SK-N-SH treated with all-trans-retinoic acid at 6 μM for 48 hours (cell line): ENCODE data around the gene HMX3.

Source experiments
- ATAC-seq: fragments of 200-7000 bp; cut with Tn5 transposase; 3 replicates; pipeline ENCODE4 v1.9.1; 2020; ENCODE audit warnings: mild to moderate bottlenecking, moderate library complexity
- ARNTL ChIP-seq: fragments of 450-650 bp; formaldehyde crosslinking; IDR thresholded peaks from 2 replicates; pipeline ENCODE4 v1.5.0; 2020; ENCODE audit warnings: low read depth, mild to moderate bottlenecking, moderate library complexity, borderline replicate concordance
- CSDC2 ChIP-seq: fragments of 250-450 bp; sonication (Bioruptor Pico); IDR thresholded peaks from 2 replicates; pipeline ENCODE4 v1.5.0; 2020; ENCODE audit warnings: mild to moderate bottlenecking, moderate library complexity
- CSRNP3 ChIP-seq: fragments of 250-450 bp; sonication (Bioruptor Pico); IDR thresholded peaks from 2 replicates; pipeline ENCODE4 v1.5.1; 2021; ENCODE audit warnings: mild to moderate bottlenecking, moderate library complexity
- ESRRG ChIP-seq: fragments of 250-450 bp; sonication (Bioruptor Pico); IDR thresholded peaks from 2 replicates; pipeline ENCODE4 v1.6.1; 2021; ENCODE audit warnings: mild to moderate bottlenecking
- GLIS3 ChIP-seq: fragments of 250-450 bp; sonication (Bioruptor Pico); IDR thresholded peaks from 2 replicates; pipeline ENCODE4 v1.5.0; 2020; ENCODE audit warnings: mild to moderate bottlenecking, moderate library complexity
- ISL1 ChIP-seq: fragments of 250-450 bp; sonication (Bioruptor Pico); IDR thresholded peaks from 2 replicates; pipeline ENCODE4 v2.1.2; 2022; ENCODE audit warnings: mild to moderate bottlenecking, moderate library complexity
- POU6F1 ChIP-seq: fragments of 250-450 bp; sonication (Bioruptor Pico); IDR thresholded peaks from 2 replicates; pipeline ENCODE4 v1.8.0; 2021; ENCODE audit warnings: low read depth, mild to moderate bottlenecking, moderate library complexity, borderline replicate concordance
- PPARA ChIP-seq: fragments of 250-450 bp; sonication (Bioruptor Pico); IDR thresholded peaks from 2 replicates; pipeline ENCODE4 v1.5.0; 2020; ENCODE audit warnings: mild to moderate bottlenecking, borderline replicate concordance
- RARB ChIP-seq: fragments of 250-450 bp; sonication (Bioruptor Pico); IDR thresholded peaks from 2 replicates; pipeline ENCODE4 v1.8.0; 2021; ENCODE audit warnings: mild to moderate bottlenecking, moderate library complexity
- SNAI2 ChIP-seq: fragments of 250-450 bp; sonication (Bioruptor Pico); IDR thresholded peaks from 2 replicates; pipeline ENCODE4 v1.5.0; 2020; ENCODE audit warnings: mild to moderate bottlenecking, moderate library complexity
- TCF4 ChIP-seq: fragments of 250-450 bp; sonication (Bioruptor Pico); IDR thresholded peaks from 2 replicates; pipeline ENCODE4 v1.8.0; 2021; ENCODE audit warnings: mild to moderate bottlenecking, moderate library complexity, borderline replicate concordance
- TOX ChIP-seq: fragments of 250-450 bp; sonication (Bioruptor Pico); IDR thresholded peaks from 2 replicates; pipeline ENCODE4 v1.8.0; 2021; ENCODE audit warnings: mild to moderate bottlenecking, moderate library complexity, borderline replicate concordance
- ZC3H10 ChIP-seq: fragments of 250-450 bp; sonication (Bioruptor Pico); IDR thresholded peaks from 2 replicates; pipeline ENCODE4 v1.5.1; 2021; ENCODE audit warnings: mild to moderate bottlenecking, moderate library complexity
- ZFP3 ChIP-seq: fragments of 250-450 bp; sonication (Bioruptor Pico); IDR thresholded peaks from 2 replicates; pipeline ENCODE4 v1.5.0; 2020; ENCODE audit warnings: mild to moderate bottlenecking, moderate library complexity
- ZFP30 ChIP-seq: fragments of 450-650 bp; formaldehyde crosslinking; IDR thresholded peaks from 2 replicates; pipeline ENCODE4 v1.5.0; 2022; ENCODE audit warnings: mild to moderate bottlenecking, moderate library complexity
- ZNF565 ChIP-seq: fragments of 450-650 bp; formaldehyde crosslinking; conservative IDR thresholded peaks from 2 replicates; pipeline ENCODE4 v1.5.0; 2020; ENCODE audit warnings: low read depth, mild to moderate bottlenecking, moderate library complexity
- ZNF70 ChIP-seq: fragments of 450-650 bp; formaldehyde crosslinking; IDR thresholded peaks from 2 replicates; pipeline ENCODE4 v1.5.0; 2020; ENCODE audit warnings: mild to moderate bottlenecking, moderate library complexity
- ZNF8 ChIP-seq: fragments of 450-650 bp; formaldehyde crosslinking; IDR thresholded peaks from 2 replicates; pipeline ENCODE4 v1.5.0; 2020; ENCODE audit warnings: mild to moderate bottlenecking, moderate library complexity
- TF ChIP-seq, protein P1 (sequence below): fragments of 250-450 bp; sonication (Bioruptor Pico); IDR thresholded peaks from 2 replicates; pipeline ENCODE4 v1.5.1; 2020; ENCODE audit warnings: low read depth, mild to moderate bottlenecking, moderate library complexity

Gene HMX3

DNA sequence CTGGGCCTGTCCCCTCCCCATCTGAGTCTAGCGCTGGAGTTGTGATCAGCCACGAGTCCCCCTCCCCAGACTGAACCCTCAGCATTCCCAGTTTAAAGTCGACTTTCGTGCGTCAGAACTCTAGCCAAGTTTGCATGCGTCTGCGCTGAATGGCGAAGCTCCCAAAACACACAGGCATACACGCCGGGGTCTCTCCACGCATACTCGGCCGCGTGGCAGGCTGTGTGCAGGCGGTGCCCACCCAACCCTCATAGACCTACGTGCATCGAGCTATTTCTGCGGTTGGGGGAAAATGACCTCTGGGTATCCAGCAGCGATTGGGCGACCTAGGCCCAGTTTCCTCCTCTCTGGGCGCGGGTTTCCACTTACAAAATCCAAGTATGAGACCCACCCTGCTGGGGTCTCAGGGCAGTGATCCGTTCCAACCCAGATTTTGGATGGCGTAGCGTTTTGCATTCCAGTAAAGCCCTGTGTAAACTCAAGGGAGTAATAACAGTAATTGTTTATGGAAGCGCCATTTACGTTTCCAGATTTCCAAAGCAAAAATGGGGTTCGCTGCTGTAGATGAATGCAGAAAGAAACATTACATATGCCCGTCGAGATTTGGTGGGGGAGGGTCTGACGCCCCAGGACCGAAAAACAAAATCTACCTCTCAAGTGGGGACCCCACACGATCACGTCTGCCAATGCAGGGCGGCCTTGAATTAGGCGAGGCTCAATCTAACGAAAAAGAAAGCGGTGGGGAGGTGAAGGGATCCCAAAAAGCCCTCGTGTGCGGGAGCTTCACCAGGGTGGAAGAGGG, 2.0 kb upstream of the HMX3 start:
- no peak for ATAC-seq
- TF ChIP-seq ARNTL (CRISPR knock-in tag) = no peak
- no peak for TF ChIP-seq ESRRG
- no peak for TF ChIP-seq ZC3H10 (CRISPR knock-in tag)
- TF ChIP-seq TCF4 (CRISPR knock-in tag) = no peak
- no peak for TF ChIP-seq RARB (CRISPR knock-in tag)
- TF ChIP-seq POU6F1 = no peak
- TF ChIP-seq ZFP30 = no peak
- no peak for TF ChIP-seq TOX (CRISPR knock-in tag)
- TF ChIP-seq PPARA (CRISPR knock-in tag) = no peak
- TF ChIP-seq ISL1 (CRISPR knock-in tag) = no peak

- no peak for ATAC-seq
- no peak for TF ChIP-seq RARB (CRISPR knock-in tag)
- TF ChIP-seq POU6F1 = no peak
- TF ChIP-seq ZNF8 = no peak
- TF ChIP-seq ZFP3 = no peak
- TF ChIP-seq, protein P1, sequence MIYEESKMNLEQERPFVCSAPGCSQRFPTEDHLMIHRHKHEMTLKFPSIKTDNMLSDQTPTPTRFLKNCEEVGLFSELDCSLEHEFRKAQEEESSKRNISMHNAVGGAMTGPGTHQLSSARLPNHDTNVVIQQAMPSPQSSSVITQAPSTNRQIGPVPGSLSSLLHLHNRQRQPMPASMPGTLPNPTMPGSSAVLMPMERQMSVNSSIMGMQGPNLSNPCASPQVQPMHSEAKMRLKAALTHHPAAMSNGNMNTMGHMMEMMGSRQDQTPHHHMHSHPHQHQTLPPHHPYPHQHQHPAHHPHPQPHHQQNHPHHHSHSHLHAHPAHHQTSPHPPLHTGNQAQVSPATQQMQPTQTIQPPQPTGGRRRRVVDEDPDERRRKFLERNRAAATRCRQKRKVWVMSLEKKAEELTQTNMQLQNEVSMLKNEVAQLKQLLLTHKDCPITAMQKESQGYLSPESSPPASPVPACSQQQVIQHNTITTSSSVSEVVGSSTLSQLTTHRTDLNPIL (CRISPR knock-in tag) = no peak
- no peak for TF ChIP-seq CSRNP3
- no peak for TF ChIP-seq TOX (CRISPR knock-in tag)
- TF ChIP-seq PPARA (CRISPR knock-in tag) = no peak
- TF ChIP-seq ZNF70 (CRISPR knock-in tag) = no peak
- TF ChIP-seq, all 23 proteins: peak for 0
Measured at GRCh38 chr10:123134343-123134914, 1.3 kb upstream of the HMX3 start.

DNA sequence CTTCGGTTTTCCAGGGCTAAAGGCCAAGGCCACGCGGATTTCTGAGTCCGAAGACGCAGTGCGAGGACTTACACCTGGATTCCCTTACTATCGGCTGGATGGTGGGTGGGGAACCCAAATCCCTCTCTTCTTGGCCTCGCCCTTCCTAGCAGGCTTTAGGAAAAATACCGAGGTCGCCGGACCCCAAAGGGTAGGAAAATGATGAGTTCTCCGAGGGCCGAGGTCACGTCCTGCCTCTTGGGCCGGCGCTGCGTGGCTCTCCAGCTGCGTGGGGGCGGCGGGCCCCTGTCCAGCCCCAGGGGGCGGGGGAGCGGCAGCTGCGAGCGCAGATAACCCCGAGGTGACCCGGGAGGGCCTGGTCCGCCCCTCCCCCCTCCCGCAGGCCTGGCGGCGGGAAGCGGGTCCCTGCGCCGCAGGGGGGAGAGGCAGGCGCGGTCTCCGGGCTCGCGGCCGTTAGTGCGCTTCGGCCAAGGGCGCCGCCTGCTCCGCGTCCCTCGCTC, 805 bp upstream of the HMX3 start:
- no peak for ATAC-seq
- TF ChIP-seq ZNF565 (no peak), CSDC2 (CRISPR knock-in tag) (no peak), TCF4 (CRISPR knock-in tag) (no peak), ZNF70 (CRISPR knock-in tag) (no peak), ZC3H10 (CRISPR knock-in tag) (no peak), ZFP3 (no peak), ZFP30 (no peak), ISL1 (CRISPR knock-in tag) (no peak)
- TF ChIP-seq, protein P1 (CRISPR knock-in tag) = no peak

DNA sequence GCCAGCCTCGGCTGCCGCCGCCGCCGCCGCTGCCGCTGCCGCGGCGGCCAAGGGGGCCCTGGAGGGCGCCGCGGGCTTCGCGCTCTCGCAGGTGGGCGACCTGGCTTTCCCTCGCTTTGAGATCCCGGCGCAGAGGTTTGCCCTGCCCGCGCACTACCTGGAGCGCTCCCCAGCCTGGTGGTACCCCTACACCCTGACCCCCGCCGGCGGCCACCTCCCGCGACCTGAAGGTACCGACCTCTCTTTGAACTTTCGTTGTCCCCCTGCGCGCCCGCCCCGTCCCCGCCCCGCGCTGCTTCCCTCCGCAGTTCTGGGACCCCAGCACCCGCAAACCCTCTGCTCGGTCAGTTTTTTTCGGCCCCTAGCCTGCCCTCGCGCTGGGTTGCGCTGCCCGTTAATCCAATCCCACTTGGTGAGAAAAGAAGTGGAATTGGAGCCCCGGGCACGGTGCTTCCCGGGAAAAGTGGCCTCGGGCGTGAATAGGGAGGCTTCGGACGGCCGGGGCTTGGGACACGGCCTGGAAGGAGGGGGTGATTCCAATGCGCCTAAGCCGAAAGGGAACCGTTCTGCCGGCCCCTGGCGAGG, 543 bp downstream of the HMX3 start:
- ATAC-seq = no peak
- TF ChIP-seq ARNTL (CRISPR knock-in tag) (no peak), POU6F1 (no peak), ZNF565 (no peak), CSDC2 (CRISPR knock-in tag) (no peak), ZC3H10 (CRISPR knock-in tag) (no peak), TCF4 (CRISPR knock-in tag) (no peak), SNAI2 (CRISPR knock-in tag) (no peak), ZNF8 (no peak), CSRNP3 (no peak), ISL1 (CRISPR knock-in tag) (no peak), TOX (CRISPR knock-in tag) (no peak), GLIS3 (CRISPR knock-in tag) (no peak)
